Measurements from ENCODE around the gene EYS.

The EYS gene

DNA sequence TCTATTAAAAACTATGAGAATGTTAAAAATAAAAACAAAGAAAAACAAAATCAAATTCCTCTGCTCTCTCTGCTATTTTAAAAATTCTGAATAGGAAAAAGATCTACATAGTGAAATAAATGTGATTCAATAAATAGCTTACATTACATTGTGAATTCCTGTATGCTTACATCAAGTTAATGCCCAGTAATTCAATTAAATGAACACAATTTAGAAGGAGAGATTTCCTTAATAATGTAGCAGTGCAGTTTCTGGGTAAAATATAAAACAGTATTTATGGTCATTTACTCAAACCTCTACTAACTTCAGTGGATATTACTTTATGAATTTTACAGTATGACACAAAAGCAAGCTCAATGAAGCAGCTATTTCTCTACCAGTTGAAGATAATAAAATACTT is 594.6 kb downstream of the EYS start:
- TF ChIP-seq, protein P1, sequence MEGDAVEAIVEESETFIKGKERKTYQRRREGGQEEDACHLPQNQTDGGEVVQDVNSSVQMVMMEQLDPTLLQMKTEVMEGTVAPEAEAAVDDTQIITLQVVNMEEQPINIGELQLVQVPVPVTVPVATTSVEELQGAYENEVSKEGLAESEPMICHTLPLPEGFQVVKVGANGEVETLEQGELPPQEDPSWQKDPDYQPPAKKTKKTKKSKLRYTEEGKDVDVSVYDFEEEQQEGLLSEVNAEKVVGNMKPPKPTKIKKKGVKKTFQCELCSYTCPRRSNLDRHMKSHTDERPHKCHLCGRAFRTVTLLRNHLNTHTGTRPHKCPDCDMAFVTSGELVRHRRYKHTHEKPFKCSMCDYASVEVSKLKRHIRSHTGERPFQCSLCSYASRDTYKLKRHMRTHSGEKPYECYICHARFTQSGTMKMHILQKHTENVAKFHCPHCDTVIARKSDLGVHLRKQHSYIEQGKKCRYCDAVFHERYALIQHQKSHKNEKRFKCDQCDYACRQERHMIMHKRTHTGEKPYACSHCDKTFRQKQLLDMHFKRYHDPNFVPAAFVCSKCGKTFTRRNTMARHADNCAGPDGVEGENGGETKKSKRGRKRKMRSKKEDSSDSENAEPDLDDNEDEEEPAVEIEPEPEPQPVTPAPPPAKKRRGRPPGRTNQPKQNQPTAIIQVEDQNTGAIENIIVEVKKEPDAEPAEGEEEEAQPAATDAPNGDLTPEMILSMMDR (IDR thresholded peaks at IDR 0.05) = no peak

DNA sequence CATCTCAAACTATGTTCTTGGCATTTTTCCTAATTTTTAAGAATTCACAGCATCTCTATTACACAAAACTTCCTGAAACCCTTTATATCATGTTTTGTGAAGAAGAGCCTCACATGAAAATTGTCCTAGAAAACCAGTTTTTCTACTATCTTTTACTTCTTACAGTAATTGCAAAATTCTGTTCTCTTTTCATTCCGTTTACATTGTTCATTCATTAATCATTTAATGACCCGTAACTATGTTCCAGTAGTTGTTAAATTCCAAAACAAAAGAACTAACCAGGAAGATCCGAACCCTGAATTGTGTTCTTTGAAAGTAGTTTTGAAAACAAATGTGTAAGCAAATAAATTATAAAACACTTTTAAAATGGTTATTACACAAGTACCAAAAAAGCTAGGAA is 597.0 kb downstream of the EYS start:
- TF ChIP-seq, protein P1 (IDR thresholded peaks at IDR 0.05) = no peak

DNA sequence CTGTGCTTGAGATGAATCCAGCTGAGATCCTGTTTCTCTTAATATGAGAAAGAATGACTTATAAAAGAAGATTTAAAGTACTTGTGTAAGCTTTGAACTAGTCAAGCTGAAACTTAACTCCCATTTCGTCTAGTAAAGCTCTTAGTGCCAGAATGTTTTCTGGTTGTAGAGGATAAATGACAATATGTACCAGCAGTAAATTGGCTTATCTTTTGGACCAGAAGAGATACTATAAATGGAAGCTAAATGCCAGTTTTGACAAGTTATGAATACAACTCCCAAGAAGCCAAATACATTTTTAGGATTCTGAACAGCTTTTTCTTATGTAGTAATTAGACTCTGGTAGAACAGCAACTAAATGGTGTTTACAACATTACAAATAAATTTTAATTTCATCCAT is 608.7 kb downstream of the EYS start:
- TF ChIP-seq, protein P1 (IDR thresholded peaks at IDR 0.05) = no peak

DNA sequence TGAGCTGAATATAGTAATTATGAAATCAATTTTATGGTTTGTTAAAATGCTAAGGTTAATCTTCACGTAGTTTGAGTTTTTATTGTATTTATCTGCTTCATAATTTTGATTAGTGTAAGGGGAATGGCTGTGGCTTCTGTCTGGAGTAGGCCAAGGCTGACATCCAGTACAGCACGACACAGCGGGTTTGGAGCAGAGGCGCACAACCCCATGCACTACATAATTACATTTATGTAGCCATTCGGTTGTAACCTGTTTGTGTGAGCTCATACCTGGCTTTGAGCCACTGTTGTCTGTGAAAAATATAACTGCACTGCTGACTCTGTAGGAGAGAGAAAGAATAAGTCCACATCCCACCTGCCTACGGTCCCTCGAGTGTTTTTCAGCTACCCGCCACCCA is 615.5 kb downstream of the EYS start:
- TF ChIP-seq, protein P1 (IDR thresholded peaks at IDR 0.05) = no peak

DNA sequence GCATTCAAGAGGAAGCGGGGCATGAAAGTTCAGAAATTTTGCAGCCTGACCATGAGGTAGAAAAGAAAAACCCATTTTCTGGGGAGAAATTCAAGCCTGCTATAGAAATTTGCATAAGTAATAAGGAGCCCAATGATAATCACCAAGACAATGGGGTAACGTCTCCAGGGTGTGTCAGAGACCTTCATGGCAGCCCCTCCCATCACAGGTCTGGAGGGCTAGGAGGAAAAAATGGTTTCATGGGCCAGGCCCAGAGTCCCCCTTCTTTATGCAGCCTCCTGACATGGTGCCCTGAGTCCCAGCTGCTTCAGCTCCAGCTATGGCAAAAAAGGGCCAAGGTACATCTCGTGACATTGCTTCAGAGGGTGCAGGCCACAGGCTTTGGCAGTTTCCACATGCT is 618.5 kb downstream of the EYS start:
- TF ChIP-seq, protein P1 (IDR thresholded peaks at IDR 0.05) = no peak

DNA sequence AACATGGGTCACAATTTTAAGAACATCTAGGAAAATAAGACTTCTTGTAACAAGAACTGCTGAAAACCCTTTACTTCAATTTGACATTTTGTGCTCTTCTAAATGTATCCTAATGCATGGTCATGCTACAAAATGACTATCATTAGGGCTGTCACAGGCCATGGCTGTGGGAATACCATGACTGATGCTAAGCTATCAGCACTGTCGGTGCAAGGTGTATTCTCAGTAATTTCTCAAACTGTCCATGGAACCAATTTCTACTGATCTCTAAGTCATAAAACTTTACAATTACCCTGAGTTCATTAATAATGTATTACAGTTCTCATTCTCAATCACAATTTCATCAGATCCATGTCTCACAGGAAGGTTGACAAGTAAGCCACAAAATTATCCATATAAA is 625.3 kb downstream of the EYS start:
- TF ChIP-seq, protein P1 (IDR thresholded peaks at IDR 0.05) = no peak

DNA sequence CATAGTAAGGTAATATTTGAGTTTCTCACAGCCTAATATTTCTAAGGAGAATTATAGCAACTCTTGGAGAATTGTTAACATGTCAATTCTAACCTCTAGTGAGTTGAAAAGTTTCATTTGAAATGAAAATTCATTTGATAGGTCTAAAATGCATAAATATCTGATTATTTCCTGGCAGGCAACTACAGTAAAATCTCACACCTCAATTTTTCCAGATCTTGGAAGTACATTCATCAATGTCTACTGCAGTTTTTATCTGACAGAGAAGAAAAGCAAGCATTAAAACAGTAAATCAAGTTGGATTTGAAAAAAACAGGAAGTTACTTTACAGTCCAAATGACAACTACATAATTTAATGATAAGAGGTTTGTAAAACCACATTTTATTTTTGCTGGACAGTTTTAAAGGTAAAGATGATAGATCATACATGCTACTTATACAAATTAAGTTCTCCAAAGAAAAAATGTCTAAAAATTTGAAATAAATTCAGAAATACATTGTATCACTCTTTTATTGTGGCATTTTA is 631.3 kb downstream of the EYS start:
- TF ChIP-seq, protein P1 (IDR thresholded peaks at IDR 0.05) = no peak

DNA sequence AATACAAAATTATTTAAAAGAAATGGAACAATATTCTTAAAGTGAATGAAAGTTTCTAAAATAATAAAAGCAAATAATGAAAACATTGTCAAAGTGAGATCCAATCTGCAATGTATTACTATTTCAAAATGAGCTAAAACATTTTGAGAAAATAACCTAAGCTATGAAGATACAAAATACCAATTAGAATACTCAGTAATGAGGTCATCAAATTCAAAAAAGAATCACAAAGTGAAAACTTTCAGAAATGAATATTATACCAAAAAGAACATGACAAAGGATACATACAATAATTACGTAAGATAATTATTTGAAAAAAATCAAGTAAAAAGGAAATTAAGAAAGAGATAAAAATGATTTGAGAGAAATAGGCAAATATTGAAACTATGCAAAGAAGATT is 634.5 kb downstream of the EYS start:
- TF ChIP-seq, protein P1 (IDR thresholded peaks at IDR 0.05) = no peak

Measured in LNCAP (cell line).